Stimulated activated effector memory CD8-positive, alpha-beta T cell treated with anti-CD3 and anti-CD28 coated beads, Interleukin-12 subunit alpha, Interleukin-12 subunit beta, amount 100 ng/mL, for 72 hours (primary cell): ENCODE results near the gene NEURL1.

Experiments used
- ATAC-seq: fragments of 150-1000 bp; cut with Tn5 transposase; 2 replicates; pipeline ENCODE4 v1.10.0; 2021
- DNase-seq, 2 donors: peaks; one replicate each; pipeline ENCODE4 v3.0.0; 2021 to 2022; ENCODE audit warnings: low spot score in 2 of 2
- H3K27ac Mint-ChIP-seq: one replicate; pipeline ENCODE4 v1.8.0; 2022; ENCODE audit warnings: mild to moderate bottlenecking, mixed read lengths
- H3K36me3 Mint-ChIP-seq: one replicate; pipeline ENCODE4 v1.8.0; 2022; ENCODE audit warnings: mild to moderate bottlenecking, mixed read lengths
- H3K4me1 Mint-ChIP-seq: one replicate; pipeline ENCODE4 v1.8.0; 2022; ENCODE audit warnings: mixed read lengths
- H3K4me3 Mint-ChIP-seq: one replicate; pipeline ENCODE4 v1.8.0; 2022; ENCODE audit warnings: mild to moderate bottlenecking, mixed read lengths
- H3K9me3 Mint-ChIP-seq: one replicate; pipeline ENCODE4 v1.8.0; 2022; ENCODE audit warnings: mixed read lengths

Gene NEURL1, protein sequence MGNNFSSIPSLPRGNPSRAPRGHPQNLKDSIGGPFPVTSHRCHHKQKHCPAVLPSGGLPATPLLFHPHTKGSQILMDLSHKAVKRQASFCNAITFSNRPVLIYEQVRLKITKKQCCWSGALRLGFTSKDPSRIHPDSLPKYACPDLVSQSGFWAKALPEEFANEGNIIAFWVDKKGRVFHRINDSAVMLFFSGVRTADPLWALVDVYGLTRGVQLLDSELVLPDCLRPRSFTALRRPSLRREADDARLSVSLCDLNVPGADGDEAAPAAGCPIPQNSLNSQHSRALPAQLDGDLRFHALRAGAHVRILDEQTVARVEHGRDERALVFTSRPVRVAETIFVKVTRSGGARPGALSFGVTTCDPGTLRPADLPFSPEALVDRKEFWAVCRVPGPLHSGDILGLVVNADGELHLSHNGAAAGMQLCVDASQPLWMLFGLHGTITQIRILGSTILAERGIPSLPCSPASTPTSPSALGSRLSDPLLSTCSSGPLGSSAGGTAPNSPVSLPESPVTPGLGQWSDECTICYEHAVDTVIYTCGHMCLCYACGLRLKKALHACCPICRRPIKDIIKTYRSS

DNA sequence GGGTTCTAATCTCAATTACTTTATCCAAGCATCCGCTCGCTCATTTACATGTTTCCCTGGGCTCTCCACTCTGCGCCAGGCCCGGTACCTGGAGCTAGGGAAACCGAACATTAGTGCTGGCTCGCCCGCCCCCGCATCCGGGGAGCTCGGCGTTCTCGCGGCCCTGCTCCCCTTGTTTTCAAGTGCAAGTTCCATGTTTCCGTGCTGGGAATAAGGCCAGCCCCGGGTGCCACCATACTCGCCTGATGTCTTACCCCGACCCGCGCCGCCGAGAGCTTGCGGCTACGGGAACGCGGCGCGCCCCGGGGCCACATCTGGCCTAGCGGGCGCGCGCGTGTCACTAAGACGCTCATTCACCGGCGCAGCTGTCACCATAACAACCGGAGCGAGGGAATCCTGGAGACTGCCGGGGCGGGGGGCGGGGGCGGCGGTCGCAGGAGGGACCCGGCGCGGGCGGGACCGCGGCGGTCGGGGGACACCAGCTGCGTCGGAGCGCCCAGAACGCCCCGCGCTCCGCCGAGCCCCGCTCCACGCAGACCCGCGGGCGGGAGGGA, at the start of gene NEURL1:
TSS of gene NEURL1 (plus strand) at position 344 of the 554 bp plus-strand sequence. CDS start 683 bp downstream, outside the sequence.
- H3K27ac Mint-ChIP-seq: no peak within 1 kb of the TSS
- H3K4me3 Mint-ChIP-seq: peak within 1 kb of the TSS; percentile 75
- H3K4me1 Mint-ChIP-seq: peaks cover 38% of the 10 kb centered on the region
- DNase-seq (peak in 1 of 2 donors; percentile 58), ATAC-seq (peak; percentile 5)
- no peaks in the 10 kb centered on the region for H3K36me3 Mint-ChIP-seq
- H3K9me3 Mint-ChIP-seq: no peaks in the 10 kb centered on the region

DNA sequence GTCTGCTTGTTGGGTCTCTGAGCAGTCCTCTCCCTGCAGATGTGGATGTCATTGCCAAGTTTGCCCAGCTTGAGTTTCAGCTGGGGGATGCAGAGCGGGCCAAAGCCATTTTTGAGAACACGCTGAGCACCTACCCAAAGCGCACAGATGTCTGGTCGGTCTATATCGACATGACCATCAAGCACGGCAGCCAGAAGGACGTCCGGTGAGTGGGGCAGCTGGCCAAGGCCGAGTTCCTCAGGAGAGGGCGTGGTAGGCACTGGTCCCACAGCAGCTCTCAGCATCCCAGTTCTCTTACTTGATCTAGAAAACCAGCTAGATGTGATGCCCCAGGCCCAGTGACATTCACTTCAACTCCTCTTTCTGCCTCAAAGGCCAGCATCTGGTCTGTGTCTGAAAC, 49.0 kb upstream of the NEURL1 start:
- H3K4me1 Mint-ChIP-seq: peaks cover 36% of the 10 kb centered on the region
- ATAC-seq (no peak), DNase-seq (no peak)
- no peak overlapping the region for H3K4me3 Mint-ChIP-seq
- peak overlapping the region; percentile 61 for H3K27ac Mint-ChIP-seq
- H3K9me3 Mint-ChIP-seq: no peaks in the 10 kb centered on the region
- peaks cover 100% of the 10 kb centered on the region for H3K36me3 Mint-ChIP-seq

DNA sequence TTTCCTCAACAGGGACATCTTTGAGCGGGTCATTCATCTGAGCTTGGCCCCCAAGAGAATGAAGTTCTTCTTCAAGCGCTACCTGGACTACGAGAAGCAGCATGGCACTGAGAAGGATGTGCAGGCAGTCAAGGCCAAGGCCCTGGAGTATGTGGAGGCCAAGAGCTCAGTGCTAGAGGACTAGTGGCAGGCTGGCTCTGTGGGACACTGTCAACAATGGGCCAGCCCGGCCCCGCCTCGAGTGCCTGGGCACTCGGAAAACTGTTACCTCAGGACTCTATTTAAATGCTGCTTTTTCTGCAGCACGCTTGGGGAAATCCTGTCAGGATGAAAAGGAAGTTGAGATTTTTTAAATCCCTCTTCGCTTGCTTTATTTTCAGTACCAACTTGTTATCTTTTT, 48.1 kb upstream of the NEURL1 start:
- DNase-seq (no peak), ATAC-seq (no peak)
- Mint-ChIP-seq H3K4me1 (peaks cover 45% of the 10 kb centered on the region), H3K27ac (peak overlapping the region; percentile 94), H3K36me3 (peaks cover 97% of the 10 kb centered on the region), H3K4me3 (no peak overlapping the region), H3K9me3 (no peaks in the 10 kb centered on the region)

DNA sequence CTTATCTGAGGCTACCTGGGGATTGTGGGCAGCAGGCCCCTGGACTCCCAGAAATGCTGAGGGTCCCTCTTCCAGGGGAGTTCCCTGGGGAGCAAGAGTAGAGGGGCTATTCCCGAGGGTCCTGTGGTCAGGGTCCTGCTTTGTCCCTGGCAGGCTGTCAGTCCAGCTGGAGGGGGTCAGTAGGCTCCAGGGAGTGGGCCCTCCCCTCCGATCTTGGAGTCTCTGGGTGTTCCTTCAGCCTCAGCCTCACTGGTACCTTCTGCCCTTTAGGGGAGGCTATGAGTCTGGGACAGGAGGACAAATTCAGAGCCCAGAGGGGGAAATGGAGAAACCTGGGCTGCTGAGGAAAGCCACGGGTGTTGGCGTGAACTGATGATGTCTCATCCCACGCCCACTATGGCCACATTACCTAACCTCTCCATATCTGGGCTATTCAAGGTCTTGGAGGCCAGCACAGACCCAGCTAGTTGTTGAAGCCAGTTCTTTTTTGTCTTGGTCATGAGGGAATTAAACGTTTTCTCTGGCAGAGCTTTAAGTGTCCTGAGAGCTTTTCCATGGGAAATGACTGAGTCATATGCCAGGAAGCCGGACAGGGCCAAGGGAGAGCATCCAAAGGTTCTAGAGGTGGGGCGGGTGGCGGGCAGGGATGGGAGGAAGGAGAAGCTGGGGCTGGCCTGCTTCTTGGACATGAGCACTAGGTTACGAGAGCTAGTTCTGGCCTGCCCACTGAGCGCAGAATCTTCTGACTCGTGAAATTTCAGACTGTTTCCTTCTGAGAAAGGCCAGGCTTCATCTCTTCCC, 47.5 kb upstream of the NEURL1 start:
- H3K27ac Mint-ChIP-seq: peak overlapping the region; percentile 94
- H3K4me1 Mint-ChIP-seq: peaks cover 51% of the 10 kb centered on the region
- no peak overlapping the region for H3K4me3 Mint-ChIP-seq
- ATAC-seq (no peak), DNase-seq (no peak)
- no peaks in the 10 kb centered on the region for H3K9me3 Mint-ChIP-seq
- H3K36me3 Mint-ChIP-seq: peaks cover 96% of the 10 kb centered on the region

DNA sequence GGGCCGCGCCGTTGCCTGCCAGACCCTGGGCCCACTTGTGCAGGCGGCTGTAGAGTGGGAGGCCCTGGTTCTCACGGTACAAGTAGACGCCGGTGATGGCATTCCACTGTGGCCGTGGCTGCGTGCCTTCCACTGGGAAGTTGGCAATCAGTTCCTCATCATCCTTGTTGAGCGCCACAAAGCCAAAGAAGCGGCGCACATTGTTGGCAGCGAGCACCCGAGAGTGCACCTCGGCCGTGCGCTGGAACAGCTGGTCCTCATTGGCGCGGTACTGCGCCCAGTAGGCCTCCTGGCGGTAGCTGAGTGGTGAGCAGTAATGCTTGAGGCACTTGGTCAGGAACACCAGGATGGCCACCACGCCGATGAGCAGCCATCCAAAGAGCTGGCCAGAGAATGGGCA, 46.3 kb upstream of the NEURL1 start:
- ATAC-seq (no peak), DNase-seq (no peak)
- Mint-ChIP-seq H3K9me3 (no peaks in the 10 kb centered on the region), H3K27ac (peak overlapping the region; percentile 94), H3K36me3 (peaks cover 87% of the 10 kb centered on the region), H3K4me1 (peaks cover 61% of the 10 kb centered on the region), H3K4me3 (no peak overlapping the region)

DNA sequence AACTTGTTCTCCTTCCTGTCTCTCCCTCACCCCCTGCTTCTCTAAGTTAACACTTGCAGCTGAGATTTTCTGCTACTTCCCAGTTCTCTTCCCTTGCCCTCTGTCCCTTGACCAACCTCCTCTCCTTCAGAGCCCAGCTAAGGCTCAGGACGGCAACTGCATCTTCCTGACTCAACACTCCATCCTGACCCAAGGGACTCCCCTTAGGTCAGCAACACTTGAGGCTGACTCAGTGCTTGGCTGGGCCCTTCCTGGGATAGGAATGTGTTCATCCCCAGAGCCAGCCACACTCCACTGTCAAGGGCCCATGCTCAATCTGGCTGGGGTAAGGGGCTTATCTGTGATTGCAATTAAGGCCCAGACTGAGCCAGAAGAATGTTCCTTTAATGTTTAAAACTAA, 44.8 kb upstream of the NEURL1 start:
- peak overlapping the region; percentile 93 for H3K4me3 Mint-ChIP-seq
- H3K27ac Mint-ChIP-seq: peak overlapping the region; percentile 94

DNA sequence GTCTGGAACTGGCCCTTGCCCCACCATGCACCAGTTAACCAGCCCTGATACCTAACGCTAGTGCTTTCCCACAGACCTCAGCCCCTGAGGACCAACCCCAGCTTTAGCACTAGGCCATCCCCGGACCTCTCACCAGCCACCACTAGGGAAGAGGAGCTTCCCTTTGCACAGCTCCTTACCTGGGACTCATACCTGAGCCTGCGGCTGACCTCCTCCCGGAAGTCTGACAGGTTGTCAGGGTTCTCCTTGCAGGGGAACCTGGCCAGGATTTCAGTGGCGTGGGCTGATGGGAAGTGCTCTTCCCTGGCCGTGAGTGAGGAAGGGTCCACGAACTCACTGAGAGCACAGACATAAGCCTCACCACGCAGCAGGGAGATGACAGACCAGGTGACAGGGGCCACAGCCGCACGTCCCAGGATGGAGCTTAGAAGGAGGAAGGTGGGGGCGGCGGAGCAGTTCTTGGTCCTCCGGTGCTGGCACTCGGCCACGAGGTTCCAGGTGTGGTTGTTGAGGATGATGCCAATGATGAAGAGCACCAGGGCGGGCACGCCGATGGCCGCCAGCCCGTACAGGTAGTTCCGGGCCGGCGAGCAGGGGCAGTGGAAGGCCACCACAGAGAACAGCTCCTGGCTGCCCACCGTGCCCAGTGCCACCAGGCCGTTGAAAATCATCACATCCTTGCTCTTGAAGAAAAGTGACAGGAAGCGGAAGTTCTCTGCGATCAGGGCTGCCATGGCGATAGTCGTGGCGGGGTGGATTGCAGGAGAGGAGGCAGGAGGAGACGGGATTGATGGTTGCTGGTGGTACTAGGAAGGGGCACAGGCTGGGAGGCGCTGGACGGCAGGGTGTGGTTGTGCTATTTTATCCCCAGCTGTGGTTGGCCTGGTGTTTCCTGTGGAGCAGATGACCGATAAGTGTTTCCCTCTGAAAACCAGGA, 44.0 kb upstream of the NEURL1 start:
- H3K36me3 Mint-ChIP-seq: peaks cover 64% of the 10 kb centered on the region
- H3K27ac Mint-ChIP-seq: peak overlapping the region; percentile 94
- no peak for DNase-seq
- ATAC-seq: no peak
- peak overlapping the region; percentile 93 for H3K4me3 Mint-ChIP-seq
- peaks cover 79% of the 10 kb centered on the region for H3K4me1 Mint-ChIP-seq
- H3K9me3 Mint-ChIP-seq: no peaks in the 10 kb centered on the region

More for the DNA sequence above, 44.8 kb upstream of the NEURL1 start:
- H3K4me1 Mint-ChIP-seq: peaks cover 76% of the 10 kb centered on the region
- H3K36me3 Mint-ChIP-seq: peaks cover 71% of the 10 kb centered on the region
- DNase-seq: no peak
- H3K9me3 Mint-ChIP-seq: no peaks in the 10 kb centered on the region
- no peak for ATAC-seq

DNA sequence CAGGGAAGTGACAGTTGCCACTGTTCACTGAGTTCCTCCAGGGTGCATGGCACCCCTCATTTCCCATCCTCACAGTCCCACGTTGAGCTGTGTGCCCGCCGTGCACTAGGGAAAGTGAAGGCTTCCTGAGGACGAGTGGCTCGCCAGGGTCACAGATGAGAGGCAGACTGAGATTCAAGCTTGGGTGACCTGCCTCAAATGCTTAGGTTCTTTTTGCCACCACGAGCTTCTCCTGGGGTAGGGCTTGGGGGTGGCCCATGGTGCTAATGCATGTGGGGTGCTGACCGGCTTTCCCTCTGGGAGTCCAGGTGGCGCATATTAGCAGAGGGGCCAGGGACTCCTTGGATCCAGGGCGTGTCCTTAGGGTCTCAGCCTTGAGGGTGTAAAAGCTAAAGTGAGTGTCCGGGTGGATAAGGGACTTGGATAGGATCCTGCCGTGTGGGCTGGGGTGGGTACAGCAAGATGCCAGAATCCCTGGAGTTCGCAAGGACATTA, 43.3 kb upstream of the NEURL1 start:
- Mint-ChIP-seq H3K4me3 (peak overlapping the region; percentile 93), H3K36me3 (peaks cover 56% of the 10 kb centered on the region), H3K4me1 (peaks cover 79% of the 10 kb centered on the region), H3K9me3 (no peaks in the 10 kb centered on the region), H3K27ac (peak overlapping the region; percentile 94)
- ATAC-seq (no peak), DNase-seq (no peak)

DNA sequence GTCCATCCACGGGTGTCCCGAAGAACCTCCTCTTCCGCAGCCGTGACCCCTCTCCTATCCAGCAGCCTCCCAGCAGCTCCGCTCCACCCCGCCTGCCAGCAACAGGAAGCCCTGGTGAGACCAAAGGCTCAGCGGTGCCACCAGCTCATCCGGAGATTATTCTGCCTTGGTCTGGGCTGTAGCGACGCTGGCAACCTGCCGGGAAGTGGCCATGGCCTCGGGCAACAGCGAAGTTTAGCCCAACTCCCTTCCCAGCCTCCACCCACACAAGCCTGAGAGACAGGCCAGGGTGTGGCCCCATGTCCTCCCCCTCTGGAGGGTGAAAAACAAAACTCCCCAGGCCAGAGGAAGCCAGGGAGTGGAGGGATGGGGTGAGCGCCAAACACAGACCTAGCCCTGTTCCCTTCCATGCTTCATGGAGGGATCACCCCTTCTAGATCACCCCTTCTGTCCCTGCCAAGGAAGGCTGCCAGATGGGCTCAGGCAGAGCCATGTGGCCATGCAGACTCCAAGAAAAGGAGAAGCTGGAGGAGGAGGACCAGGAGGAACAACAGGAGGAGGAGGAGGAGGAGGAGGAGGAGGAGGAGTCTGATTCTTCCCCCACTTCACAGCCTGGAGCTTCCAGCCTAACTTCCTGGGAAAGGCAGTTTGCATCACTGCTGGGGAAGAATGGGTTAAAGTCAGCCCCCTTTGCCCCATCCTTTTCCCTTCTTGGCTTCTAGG, 42.3 kb upstream of the NEURL1 start:
- Mint-ChIP-seq H3K27ac (peak overlapping the region; percentile 94), H3K4me3 (peak overlapping the region; percentile 93), H3K4me1 (peaks cover 75% of the 10 kb centered on the region), H3K36me3 (peaks cover 46% of the 10 kb centered on the region), H3K9me3 (no peaks in the 10 kb centered on the region)
- peak in 1 of 2 donors; percentile 71 for DNase-seq
- ATAC-seq: peak; percentile 81

DNA sequence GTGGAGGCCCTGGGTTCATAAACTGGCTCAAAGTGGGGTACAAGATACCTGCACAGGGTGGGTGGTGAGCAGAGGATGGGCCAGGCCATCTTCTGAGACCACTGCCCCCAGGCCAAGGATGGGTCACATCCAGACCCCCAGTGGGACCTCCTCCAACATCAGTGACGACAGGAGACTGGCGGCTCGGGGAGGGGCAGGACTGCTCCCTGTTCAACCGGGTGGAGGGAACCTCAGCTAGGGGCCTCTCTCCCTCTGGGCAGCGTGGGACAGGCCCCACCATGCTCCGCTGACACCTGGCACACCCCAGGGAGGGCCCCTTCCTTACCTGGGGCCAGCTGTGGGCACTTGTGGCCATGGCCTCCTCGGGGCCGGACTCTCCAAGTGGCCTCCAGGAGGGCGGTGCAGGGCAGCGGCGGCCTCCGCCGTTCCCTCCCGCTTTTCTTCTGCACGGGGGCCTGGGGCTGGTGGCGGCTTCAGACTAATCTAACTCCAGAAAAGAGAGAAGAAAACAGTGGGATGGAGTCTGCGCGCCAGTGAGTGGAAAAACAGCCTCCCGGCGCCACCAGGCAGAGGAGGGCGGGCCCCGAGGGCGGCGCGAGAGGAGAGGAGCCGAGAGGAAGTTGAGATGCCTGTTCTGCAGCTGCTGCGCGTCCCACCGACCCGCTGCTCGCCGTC, 41.5 kb upstream of the NEURL1 start, which contains the start of gene CALHM2:
TSS of gene CALHM2 (minus strand) at position 540 of the 675 bp plus-strand sequence. CDS start 2,429 bp downstream, outside the sequence.
- Mint-ChIP-seq H3K27ac (peak within 1 kb of the TSS; percentile 94), H3K36me3 (peaks cover 39% of the 10 kb centered on the region), H3K4me1 (peaks cover 68% of the 10 kb centered on the region)

DNA sequence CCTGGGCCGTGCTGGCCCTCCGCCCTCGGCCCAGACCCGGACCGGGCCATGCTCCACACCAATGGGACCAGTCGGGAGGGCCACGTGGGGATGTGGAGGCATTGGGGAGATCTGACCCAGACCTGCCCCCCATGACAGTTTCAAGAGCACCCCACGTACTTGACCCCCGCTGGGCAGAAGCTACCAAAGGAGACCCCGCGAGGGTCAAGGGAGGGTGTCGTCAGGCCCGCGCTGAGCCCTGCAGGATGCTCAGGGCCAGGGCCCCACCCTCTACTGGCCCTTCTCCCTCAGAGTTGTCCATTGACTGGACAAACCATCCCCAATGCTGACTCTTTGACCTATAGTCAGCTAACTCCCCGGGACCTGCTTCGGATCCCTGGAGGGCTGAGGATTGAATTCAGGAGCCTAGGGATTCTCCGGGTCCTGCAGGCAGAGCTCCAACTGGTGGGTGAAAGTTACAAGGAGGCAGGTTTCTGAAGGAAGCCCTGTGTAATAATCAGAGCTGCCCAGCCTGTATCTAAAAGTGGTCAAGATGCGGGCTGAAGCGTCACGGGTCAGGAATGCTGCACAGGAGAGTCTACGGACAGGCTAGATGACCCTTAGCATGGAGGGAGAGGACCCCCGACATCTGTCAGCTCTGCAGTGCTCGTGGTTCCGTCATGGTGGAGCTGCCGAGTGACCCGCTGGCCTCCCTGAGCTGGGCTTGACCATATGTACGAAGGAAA, 40.8 kb upstream of the NEURL1 start:
- Mint-ChIP-seq H3K27ac (peak overlapping the region; percentile 94), H3K36me3 (peaks cover 32% of the 10 kb centered on the region), H3K4me3 (peak overlapping the region; percentile 93), H3K9me3 (no peaks in the 10 kb centered on the region), H3K4me1 (peaks cover 61% of the 10 kb centered on the region)
- ATAC-seq (no peak), DNase-seq (no peak)

More for the DNA sequence above, 41.5 kb upstream of the NEURL1 start, which contains the start of gene CALHM2:
- peak within 1 kb of the TSS; percentile 93 for H3K4me3 Mint-ChIP-seq
- DNase-seq (peak; percentile 46 to 78), ATAC-seq (peak; percentile 81)
- H3K9me3 Mint-ChIP-seq: no peaks in the 10 kb centered on the region

DNA sequence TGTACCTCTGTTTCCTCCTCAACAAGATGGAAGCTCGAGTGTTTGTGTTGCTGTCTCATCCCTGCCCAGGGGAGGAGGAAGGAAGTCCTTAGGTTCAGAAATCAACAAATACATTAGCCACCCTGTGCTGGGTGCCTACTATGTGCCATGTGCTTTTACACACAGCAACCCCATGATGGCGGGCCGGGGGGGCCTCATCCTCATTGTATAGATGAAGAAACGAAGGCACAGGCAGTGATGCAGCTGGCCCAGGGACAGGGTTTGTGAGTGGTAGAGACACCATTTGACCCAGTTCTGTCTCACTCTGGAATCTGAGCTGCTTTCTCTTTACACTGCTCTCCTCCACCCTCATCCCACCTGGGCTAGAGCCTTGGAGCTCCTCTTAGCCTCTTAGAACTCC, 39.5 kb upstream of the NEURL1 start:
- H3K4me1 Mint-ChIP-seq: peaks cover 49% of the 10 kb centered on the region
- peak overlapping the region; percentile 93 for H3K4me3 Mint-ChIP-seq
- peaks cover 18% of the 10 kb centered on the region for H3K36me3 Mint-ChIP-seq
- peak overlapping the region; percentile 94 for H3K27ac Mint-ChIP-seq
- DNase-seq (no peak), ATAC-seq (no peak)
- no peaks in the 10 kb centered on the region for H3K9me3 Mint-ChIP-seq
